Esophagus muscularis mucosa (tissue), 3 donors: Measurements from ENCODE around the gene AIM2.

ENCODE experiments used
- EP300 ChIP-seq: sonication (generic); formaldehyde crosslinking; IDR thresholded peaks from one replicate; pipeline ENCODE4 v1.6.1; 2017; ENCODE audit warnings: antibody characterized with exemption
- TF ChIP-seq, protein P1 (sequence below), 3 experiments: fragments of 200-600 bp in 2 of 3; fragments of 450-650 bp in 1 of 3; sonication (generic) in 2 of 3; IDR thresholded peaks; one replicate each; pipeline ENCODE4 v1.5.1; 2017 to 2019; ENCODE audit warnings: antibody characterized with exemption in 3 of 3, mild to moderate bottlenecking in 2 of 3, moderate library complexity in 1 of 3

- TF ChIP-seq, protein P1, sequence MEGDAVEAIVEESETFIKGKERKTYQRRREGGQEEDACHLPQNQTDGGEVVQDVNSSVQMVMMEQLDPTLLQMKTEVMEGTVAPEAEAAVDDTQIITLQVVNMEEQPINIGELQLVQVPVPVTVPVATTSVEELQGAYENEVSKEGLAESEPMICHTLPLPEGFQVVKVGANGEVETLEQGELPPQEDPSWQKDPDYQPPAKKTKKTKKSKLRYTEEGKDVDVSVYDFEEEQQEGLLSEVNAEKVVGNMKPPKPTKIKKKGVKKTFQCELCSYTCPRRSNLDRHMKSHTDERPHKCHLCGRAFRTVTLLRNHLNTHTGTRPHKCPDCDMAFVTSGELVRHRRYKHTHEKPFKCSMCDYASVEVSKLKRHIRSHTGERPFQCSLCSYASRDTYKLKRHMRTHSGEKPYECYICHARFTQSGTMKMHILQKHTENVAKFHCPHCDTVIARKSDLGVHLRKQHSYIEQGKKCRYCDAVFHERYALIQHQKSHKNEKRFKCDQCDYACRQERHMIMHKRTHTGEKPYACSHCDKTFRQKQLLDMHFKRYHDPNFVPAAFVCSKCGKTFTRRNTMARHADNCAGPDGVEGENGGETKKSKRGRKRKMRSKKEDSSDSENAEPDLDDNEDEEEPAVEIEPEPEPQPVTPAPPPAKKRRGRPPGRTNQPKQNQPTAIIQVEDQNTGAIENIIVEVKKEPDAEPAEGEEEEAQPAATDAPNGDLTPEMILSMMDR (IDR thresholded peaks at IDR 0.05) = no peak
- TF ChIP-seq EP300 = no peak
These were observed 45.0 kb upstream of the AIM2 start for GRCh38 chr1:159121526-159121925.
